GM19025 (cell line): ENCODE measurements around the gene SEPSECS.

Experiments used
- ATAC-seq: cut with Tn5 transposase; IDR thresholded peaks from one replicate; pipeline ENCODE4 v1.9.1; 2021; ENCODE audit warnings: mild to moderate bottlenecking, low read depth, moderate library complexity; ENCODE audit not compliant: unreplicated experiment

SEPSECS gene

DNA sequence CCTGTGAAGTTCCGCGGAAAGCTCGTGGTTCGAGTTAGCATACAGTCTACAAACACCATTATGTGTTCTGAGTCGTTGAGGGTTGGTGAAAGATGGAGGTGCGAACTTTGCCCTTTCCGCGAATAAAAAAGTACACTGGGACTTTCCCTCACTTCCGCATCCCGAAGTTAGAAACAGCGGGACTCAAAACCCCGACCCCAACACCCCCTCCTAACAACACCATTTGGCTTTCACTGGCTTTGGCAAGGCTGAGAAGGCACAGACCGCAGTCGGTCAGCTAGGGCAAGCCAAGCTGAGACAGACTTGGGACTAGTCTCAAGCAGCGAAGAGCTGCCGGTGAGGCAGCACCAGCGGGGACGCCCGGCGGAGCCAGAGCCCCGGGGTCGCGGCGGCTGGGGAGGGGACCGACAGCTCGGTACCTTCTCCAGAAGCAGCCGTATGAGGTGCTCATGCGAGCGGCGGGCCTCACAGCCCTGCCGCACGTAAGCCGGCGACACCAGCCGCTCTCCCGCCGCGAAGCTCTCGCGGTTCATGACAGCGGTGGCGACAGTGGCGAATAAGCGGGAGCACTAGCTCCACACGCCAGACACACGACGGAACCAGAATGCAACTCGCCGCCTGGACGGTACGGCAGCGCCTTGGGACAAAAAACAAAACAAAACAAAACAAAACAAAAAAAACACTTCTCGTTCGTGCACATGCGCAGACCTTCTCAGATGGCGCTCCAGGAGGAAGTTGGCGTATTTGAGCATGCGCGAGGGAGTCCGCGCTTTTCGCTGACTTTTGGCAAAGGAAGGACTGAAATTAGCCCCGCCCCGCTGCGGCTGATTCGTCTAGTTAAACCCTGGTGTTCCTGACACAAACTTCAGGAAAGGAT lies at the start of gene SEPSECS:
Gene SEPSECS (minus strand): TSS at position 613 of the 877 bp plus-strand sequence. CDS start 80 bp downstream, at position 533.
- ATAC-seq = peak; percentile 82

DNA sequence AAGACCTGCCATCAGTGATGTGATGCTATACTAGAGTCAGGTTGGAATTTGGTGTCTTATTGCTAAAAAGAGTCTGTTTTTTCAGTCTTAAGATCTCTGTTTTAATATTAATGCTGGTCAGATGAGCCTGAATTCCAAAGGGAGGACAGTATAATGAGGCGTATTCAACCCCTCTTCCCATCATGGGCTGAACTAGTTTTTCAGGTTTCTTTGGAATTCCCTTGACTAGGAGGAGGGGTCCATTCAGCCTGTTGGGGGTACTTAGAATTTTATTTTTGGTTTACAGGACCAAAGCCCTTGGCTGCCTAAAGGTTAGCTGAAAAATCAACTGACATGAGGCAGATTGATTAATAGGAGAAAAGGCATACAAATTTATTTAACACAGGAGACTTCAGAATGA lies 49.5 kb upstream of the SEPSECS start:
- no peak for ATAC-seq

DNA sequence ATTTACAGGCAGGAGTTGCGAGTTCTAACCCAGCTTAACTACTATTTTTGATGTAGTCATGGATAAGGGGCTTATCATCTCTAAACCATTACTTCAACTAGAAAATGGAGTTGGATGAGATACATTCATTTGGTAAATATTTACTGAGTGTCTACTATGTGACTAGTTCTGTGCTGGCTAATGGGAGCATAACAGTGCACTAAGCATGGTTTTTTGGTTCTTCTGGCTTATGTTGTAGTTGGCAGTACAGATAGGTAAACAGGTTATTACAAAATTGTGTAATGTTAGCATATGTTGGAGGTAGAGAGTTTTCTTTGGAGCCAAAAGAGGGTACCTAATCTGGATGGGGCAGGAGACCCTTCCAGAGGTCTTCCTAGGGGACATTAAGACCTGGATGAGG lies 47.7 kb upstream of the SEPSECS start:
- ATAC-seq = no peak

DNA sequence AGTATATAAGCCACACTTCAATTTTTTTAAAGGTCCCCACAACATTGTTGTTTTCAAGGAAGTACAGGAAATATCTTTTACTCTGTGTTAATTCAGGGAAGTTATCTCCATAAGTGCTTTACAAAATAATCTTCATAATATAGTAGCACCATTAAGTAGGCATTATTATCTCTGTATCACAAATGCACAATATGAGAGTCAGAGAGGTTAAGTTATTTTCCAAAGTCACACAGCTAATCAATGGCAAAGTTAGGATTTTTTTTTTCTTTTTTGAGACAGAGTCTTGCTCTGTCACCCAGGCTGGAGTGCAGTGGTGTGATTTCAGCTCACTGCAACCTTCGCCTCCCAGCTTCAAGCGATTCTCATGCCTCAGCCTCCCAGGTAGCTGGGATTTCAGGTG lies 38.5 kb upstream of the SEPSECS start:
- no peak for ATAC-seq

DNA sequence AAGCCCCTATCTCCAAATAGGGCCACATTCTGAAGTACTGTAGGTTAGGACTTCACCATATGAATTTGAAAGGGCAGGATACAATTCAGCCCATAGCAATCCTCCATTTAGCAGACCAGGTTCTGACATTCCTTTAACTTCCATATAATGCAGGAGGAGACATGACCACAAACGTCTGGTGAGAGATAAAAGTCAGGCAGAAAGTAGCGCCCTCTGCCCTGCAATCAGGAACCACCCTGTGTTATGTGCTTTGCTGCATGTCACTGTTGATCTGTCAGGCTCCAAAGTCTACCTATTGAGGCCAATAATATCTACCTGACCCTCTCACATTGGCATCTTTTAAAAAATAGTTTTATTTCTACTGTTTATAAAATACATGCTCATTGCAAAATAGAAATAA lies 30.2 kb upstream of the SEPSECS start:
- ATAC-seq = no peak

DNA sequence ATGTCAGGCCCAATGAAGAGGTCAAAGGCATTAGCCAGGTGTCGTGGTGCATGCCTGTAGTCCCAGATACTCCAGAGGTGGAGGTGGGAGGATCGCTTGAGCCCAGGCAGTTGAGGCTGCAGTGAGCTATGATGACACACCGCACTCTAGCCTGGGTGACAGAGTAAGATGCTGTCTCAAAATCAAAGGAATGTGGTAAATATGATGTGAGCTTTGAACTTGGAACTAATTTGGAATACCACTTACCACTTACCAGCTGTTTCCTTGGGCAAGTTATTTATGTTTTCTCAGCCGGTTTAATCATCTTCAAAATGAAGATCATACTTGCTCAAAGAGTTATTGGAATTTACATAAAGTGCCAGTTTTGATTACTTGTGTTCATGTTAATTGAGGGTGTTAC lies 23.8 kb upstream of the SEPSECS start:
- ATAC-seq = no peak

DNA sequence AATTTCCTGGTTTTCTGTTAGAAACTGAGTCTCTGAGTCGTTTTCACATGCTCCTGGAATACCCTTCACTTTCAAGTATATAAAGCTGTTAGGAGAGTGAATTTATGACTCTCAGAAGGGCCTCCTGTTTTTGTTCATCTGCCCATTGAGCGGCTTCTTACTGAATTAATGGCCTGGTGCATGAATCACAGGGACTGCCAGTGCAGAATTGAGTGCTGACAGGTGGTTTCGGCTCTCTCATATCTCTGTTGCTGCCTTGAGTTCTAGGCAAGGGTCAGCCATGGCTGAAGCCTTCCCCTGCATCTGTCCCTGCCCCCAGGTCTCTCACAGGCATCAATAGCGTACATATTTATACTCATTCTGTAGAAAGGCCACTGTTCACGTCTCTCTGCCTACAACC lies 22.7 kb upstream of the SEPSECS start:
- ATAC-seq = no peak

DNA sequence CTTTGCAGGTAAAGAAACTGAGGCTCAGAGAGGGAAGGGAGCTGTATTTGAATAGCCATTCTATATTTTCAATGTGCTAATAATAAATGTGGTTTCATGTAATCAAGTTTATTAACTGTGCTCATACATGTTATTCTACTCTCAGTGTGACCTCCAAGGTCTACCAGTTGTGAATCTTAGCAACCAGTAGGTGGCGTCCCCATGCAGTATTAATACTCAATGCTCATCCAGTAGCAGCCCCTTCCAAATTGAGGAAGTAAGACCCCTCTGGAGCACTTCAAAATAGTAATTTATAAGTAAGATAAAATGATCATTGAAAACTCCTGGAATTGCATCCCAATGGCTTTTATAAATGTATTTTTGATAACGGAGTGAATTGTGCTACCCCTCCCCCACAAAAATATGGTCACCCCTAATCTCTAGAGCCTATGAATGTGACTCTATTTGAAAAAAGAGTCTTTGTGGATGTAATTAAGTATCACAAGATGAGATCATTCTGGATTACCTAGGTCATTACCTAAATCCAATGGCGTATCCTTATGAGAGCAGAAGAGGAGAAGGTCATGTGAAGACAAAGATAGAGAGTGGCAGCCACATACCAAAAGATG lies 20.4 kb upstream of the SEPSECS start:
- ATAC-seq = peak; percentile 76

DNA sequence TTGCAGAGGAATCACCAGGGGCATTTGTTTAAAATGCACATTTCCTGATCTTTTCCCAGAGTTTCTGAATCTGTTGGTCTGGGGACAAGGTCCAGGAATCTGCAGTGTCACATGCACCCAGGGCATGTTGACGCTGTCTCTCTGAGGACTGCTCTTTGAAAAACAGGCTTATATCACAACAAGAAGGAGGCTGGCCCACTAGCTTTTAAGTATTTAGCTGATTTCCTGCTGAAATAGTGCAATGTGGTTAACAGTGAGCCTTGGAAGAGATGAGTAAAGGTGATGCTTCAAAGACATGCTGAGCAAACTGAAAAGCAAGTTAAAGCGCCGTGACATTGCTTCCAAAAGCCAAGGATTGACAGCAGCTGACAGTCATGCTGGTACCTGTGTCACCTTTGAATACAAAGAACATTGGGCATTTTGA lies 18.6 kb upstream of the SEPSECS start:
- no peak for ATAC-seq

DNA sequence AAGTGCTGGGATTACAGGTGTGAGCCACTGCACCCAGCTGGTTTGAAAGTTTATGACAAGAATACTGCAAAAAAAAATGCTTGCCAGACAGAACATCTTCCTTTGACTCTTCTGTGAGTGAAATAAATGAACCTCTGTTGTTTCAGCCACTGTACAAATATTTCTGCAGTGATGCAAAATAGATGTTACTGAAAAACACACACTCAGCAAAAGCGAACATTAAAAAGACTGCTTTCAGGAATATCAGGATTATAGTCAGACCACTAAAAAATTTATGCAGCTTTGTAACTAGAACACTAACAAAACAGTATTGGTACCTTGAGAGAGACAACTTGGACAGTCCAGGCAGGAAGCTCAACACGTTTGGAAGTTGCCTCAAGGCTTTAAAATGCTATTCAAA lies 16.9 kb upstream of the SEPSECS start:
- ATAC-seq = no peak

DNA sequence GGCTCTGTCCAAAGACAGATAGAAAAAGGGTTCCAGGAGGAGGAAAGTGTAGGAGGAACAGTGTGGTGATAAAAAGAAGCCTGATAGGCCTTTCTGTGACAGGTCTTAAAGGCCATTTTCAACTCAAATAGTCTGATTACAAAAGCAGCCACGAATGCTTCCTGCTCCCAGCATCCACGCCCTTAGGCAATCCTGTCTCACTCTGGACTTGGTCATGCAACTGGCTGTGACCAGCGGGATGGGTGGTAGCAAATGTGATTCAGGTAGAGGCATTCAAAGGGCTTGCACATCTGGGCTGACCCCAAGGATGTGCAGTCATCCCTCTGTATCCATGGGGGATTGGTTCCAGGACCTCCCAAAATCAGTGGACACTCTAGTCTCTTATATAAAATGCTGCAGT lies 14.4 kb upstream of the SEPSECS start:
- no peak for ATAC-seq

DNA sequence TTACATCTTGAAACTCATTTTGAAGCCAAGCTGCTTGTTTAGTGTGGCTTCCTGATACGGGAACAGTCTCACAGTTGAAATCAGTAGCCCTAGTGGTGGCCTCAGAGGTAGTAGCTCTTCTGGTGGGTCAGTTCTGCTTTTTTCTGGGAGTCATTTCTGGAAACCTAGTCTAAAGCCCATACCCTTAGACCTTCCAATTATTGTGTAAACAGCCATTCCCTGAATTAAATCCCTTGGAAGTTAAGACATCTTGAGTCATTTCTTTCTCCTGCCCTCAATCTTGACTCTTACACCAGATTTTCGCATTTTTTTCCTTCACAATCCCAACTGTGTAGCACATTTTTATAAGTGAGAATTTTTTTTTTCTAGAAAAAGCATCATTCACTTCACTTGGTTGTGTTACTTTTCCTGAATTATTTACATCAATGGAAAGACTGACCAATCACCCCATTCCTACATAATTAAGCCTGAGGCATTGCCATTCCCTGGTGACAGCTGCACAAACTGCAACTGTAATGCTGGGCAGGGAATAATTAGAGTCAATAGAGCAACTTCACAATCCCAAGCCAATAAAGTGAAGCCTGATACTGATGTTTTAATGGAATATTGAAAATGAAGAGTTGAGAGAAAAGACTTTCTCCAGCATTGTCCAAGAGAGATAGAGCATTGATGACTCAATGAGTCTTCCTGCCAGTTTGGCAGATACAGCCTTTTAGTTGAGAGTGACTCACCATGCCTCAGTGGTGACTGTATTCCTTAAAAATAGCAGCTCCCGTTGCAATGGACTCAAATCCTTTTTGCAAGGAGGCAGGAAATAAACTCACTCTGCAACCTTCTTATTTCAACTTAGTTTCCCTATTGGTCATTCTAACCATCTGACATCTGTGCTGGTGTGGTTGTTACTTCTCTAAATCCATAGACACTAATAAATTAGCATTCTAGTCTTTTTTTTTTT lies 13.0 kb upstream of the SEPSECS start:
- ATAC-seq = no peak

DNA sequence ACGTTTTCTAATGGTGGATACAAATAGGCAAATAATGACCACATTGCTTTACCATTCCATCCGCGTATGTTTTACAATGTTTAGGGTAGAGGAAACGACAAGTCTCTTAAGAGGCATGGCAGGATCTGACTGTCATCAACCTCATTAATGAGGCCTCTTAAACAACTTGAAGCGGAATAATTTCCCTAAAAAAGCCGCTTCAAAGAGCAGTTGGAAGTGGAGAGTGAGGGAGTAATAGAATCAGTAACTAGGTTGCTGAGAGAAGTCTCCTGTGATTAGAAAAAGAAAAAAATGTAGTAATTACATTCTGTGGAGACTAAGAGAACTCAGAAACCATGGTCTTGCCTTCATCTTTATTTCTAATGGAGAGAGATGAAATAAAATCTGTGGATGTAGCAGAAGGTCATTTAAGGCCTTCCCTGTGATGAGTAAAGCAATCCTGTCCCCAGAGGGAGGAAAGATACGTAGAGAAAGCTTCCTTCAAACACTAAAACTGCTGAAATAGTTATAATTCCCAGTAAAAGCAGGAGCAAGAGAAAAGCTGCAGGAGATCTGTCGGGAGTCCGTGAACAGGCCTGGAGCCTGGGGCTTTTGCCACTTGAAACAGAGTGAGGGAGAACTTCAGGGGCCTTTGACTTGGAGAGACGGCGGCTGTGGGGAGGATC lies 11.1 kb upstream of the SEPSECS start:
- ATAC-seq = no peak

DNA sequence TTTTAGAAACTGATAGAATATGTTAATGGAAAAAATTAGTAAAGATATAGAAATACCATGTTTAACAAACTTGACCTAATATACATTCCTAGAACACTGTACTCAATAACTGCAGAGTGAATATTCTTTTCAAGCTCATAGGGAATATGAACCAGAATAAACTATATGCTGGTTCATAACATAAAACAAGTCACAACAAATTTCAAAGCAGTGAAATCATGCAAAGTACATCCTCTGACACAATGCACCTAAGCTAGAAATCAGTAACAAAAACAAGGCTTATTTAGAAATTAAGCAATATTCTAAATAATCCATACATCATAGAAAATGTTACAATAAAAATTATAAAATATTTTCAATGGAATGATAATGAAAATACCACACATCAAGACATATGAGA lies 9.2 kb upstream of the SEPSECS start:
- no peak for ATAC-seq

DNA sequence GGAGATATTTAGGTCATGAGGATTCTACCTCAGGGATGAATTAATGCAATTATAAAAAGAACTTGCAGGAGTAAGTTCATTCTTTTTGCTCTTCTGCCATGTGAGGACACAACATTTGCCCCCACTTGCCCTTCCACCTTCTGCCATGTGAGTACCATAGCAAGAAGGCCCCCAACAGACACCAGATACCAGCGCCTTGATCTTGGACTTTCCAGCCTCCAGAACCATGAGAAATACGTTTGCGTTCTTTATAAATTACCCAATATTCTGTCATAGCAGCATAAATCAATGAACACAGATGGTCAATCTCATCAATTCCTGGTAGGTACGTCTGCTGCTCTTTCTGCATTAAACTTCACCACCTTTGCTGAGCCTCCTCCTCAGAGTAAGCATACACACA lies 5.7 kb upstream of the SEPSECS start:
- no peak for ATAC-seq

DNA sequence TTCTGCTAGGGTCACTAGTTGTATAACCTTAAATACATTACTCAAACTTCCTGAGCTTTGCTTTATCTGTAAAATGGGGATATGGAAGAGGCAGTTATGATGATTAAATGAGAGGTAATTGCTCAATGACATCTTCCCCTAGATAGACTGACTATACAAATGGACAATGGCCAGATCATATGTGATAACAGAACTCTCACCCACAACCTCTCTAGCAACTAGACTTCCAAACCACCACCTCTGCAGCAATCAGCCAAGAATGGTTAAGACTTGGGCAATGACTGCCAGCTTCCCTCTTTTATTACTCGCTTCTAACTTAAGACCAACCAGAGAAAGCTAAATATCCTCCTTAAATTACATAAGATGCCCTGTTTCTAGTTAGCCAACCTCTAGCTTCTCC lies 2.9 kb upstream of the SEPSECS start:
- ATAC-seq = no peak

DNA sequence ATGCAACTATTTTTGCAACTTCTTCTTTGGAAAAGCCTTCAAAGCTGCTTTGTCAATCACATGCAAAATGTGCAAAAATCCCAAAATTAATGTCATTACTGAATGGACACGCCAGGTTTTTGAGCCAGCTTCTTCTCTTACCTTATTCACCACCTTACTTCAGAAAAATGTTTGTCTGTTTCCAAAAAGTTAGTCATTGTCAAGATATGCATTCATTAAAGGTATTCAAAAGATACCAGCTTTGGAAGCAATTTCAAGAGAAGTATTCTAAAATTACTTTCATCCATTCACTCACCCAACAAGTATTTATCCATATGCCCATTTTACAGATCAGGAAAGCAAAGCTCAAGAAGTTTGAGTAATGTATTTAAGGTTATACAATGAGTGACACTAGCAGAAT lies 2.3 kb upstream of the SEPSECS start:
- ATAC-seq = no peak

DNA sequence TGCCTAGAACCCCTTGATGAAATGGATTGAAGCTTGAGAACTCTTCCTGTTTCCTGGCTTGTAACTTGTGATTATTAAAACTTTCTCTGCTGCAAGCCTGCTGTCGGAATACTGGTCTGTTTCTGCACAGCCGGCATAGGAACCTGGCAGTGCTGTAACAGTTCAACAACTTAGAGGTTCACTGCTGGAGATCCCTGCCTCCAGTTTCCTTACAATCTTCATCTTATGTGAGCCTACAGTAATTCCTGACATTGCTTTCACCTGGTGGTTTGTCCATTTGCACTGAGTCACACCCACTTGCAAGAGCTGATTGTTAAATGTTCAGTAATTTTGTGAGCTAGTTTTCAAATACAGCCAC lies 1.3 kb upstream of the SEPSECS start:
- ATAC-seq = no peak

DNA sequence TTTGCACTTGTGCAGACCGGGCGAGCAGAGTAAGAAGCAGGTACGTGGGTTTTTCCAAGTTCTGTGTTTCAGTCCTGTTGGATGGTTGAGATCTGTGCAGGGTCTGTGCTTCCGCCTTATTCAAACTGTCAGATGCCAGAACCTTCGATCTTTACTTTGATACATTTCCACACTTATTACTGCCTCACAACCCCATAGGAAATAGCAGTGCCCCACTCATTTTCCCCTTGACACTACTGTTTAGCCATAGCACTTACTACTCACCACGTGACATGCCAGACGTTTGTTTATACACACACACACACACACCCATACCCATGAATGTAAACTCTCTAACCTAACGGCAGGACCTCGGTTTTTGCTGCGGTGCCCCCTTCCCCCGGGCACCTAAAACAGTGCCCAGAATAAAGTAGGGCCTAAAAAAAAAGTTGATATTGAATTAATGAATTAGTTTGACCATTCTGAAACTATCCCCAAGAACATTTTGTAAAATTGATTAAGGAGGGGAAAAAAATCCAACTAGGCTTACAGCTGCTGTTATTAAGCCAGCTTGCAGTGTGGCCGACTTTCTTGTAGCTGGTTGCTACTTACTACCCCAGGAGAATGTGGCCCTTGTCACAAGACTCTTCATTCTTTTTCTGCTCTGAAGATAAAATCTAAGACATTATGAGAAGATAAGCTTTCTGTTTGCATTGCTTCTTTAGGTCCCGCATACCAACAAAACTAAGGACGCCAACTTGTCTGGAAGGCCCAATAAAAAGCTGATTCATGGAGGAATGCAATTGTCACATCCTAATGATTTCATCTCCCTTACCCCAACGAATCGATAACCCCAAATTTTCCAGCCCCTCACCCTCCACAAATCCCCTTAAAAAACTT lies 704 bp upstream of the SEPSECS start:
- ATAC-seq = peak; percentile 11

DNA sequence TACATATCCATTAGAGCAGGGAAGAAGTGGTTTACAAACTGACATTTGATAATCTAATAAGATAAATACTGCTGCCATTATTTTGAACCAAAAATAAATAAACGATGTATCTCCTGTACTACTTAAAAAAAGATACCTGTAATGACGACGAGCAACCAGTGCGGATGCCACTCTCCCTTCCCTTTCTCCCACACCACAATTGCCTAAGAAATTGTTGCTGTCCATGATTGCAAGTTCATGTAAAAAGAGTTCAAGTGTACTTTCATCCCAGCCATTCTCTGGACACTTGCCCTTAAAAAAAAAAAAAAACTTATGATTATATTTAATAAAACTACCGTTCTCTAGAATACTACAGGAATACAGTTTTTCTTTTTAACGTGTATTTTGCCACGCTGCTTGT lies 1.4 kb downstream of the SEPSECS start:
- no peak for ATAC-seq
